Activated CD4-positive, alpha-beta memory T cell treated with anti-CD3 and anti-CD28 coated beads for 36 hours (primary cell): ENCODE results near the gene DOCK8. TPM values are rescaled to one million over a fixed set of nuclear protein-coding genes. Genes with fewer than 3 reads are reported as not detected.

Experiments used
- CTCF ChIA-PET: fragments of 350-600 bp; sonication (Branson Sonifier 250); formaldehyde crosslinking; loops from one replicate; lab custom pipeline; 2021; ENCODE audit warnings: antibody characterized with exemption, inconsistent platforms; lab: Charles Lee
- POLR2A ChIA-PET: fragments of 350-600 bp; sonication (Branson Sonifier 250); formaldehyde crosslinking; loops from one replicate; lab custom pipeline; 2021; ENCODE audit warnings: antibody characterized with exemption; lab: Charles Lee
- DNase-seq: peaks from one replicate; pipeline ENCODE4 v3.0.0-alpha.2; 2020
- H3K27ac Mint-ChIP-seq: one replicate; pipeline ENCODE4 v1.8.0; 2021; ENCODE audit warnings: mixed read lengths
- H3K27me3 Mint-ChIP-seq: one replicate; pipeline ENCODE4 v1.8.0; 2021; ENCODE audit warnings: mixed read lengths
- H3K36me3 Mint-ChIP-seq: one replicate; pipeline ENCODE4 v1.8.0; 2021; ENCODE audit warnings: mixed read lengths
- H3K4me1 Mint-ChIP-seq: one replicate; pipeline ENCODE4 v1.8.0; 2021; ENCODE audit warnings: low read depth, mixed read lengths
- H3K4me3 Mint-ChIP-seq: one replicate; pipeline ENCODE4 v1.8.0; 2021; ENCODE audit warnings: mild to moderate bottlenecking, mixed read lengths
- H3K9me3 Mint-ChIP-seq: one replicate; pipeline ENCODE4 v1.8.0; 2021; ENCODE audit warnings: mixed read lengths
- intact Hi-C: fragments of 100-400 bp; cut with micrococcal nuclease; formaldehyde crosslinking; loops from one replicate; pipeline ENCODE4 v1.15.1; 2023
- total RNA-seq, 2 experiments: library from RNA; stranded (reverse); gene quantifications; one replicate each; pipeline ENCODE4 v1.2.3, GENCODE V29; 2021

DOCK8 gene
- total RNA-seq, 2 experiments from 2014 or later, result 140 to 141 TPM

- peaks cover 35% of the 10 kb centered on the region for H3K4me1 Mint-ChIP-seq
- CTCF ChIA-PET, result interaction anchor here (0.6 to 2.0 kb wide), 6 partner anchors 9 to 46 kb away, joined by 3 to 8 read pairs (median 6); no protein-coding TSS in a partner anchor
- intact Hi-C loops, result no loop called here
Observed at GRCh38 chr9:503881-504852, 289.5 kb downstream of the DOCK8 start, which contains the start of gene KANK1. KANK1 (plus strand) TSS chr9:504695.

GRCh38 chr9:504921-505740 lies 290.5 kb downstream of the DOCK8 start:
- CTCF ChIA-PET, result interaction anchor here (0.6 to 2.0 kb wide), 6 partner anchors 10 to 45 kb away, joined by 3 to 8 read pairs (median 6); no protein-coding TSS in a partner anchor
- POLR2A ChIA-PET, result interaction anchor here (1.0 to 1.6 kb wide), 2 partner anchors 11 to 35 kb away, joined by 3 to 4 read pairs; no protein-coding TSS in a partner anchor
- DNase-seq, result peak; percentile 22
- peaks cover 7% of the 10 kb centered on the region for H3K27me3 Mint-ChIP-seq
- H3K9me3 Mint-ChIP-seq, result no peaks in the 10 kb centered on the region
- H3K27ac Mint-ChIP-seq, result no peak overlapping the region
- H3K4me3 Mint-ChIP-seq, result peak overlapping the region; percentile 64
- peaks cover 31% of the 10 kb centered on the region for H3K4me1 Mint-ChIP-seq
- intact Hi-C loops, result no loop called here
- H3K36me3 Mint-ChIP-seq, result no peaks in the 10 kb centered on the region

More at GRCh38 chr9:503881-504852, 289.5 kb downstream of the DOCK8 start, which contains the start of gene KANK1:
- H3K27ac Mint-ChIP-seq, result peak within 1 kb of the TSS; percentile 77
- POLR2A ChIA-PET, result interaction anchor here (0.7 to 1.6 kb wide), 3 partner anchors 11 to 57 kb away, joined by 3 to 4 read pairs (median 3); no protein-coding TSS in a partner anchor
- H3K36me3 Mint-ChIP-seq, result no peaks in the 10 kb centered on the region
- H3K27me3 Mint-ChIP-seq, result peaks cover 7% of the 10 kb centered on the region
- DNase-seq, result peak; percentile 82
- no peaks in the 10 kb centered on the region for H3K9me3 Mint-ChIP-seq
- H3K4me3 Mint-ChIP-seq, result peak within 1 kb of the TSS; percentile 79

GRCh38 chr9:505741-506059 lies 291.0 kb downstream of the DOCK8 start:
- H3K4me1 Mint-ChIP-seq, result peaks cover 26% of the 10 kb centered on the region
- no peaks in the 10 kb centered on the region for H3K36me3 Mint-ChIP-seq
- intact Hi-C loops, result no loop called here
- H3K9me3 Mint-ChIP-seq, result no peaks in the 10 kb centered on the region
- ChIA-PET CTCF (no interaction called here), POLR2A (no interaction called here)
- peaks cover 7% of the 10 kb centered on the region for H3K27me3 Mint-ChIP-seq
- H3K4me3 Mint-ChIP-seq, result peak overlapping the region; percentile 64
- DNase-seq, result no peak
- H3K27ac Mint-ChIP-seq, result no peak overlapping the region

GRCh38 chr9:506281-506680 lies 291.6 kb downstream of the DOCK8 start:
- DNase-seq, result no peak
- no peaks in the 10 kb centered on the region for H3K9me3 Mint-ChIP-seq
- ChIA-PET POLR2A (no interaction called here), CTCF (no interaction called here)
- no peak overlapping the region for H3K4me3 Mint-ChIP-seq
- intact Hi-C loops, result no loop called here
- H3K27me3 Mint-ChIP-seq, result peaks cover 7% of the 10 kb centered on the region
- peaks cover 24% of the 10 kb centered on the region for H3K4me1 Mint-ChIP-seq
- no peak overlapping the region for H3K27ac Mint-ChIP-seq
- H3K36me3 Mint-ChIP-seq, result no peaks in the 10 kb centered on the region

GRCh38 chr9:511861-512260 lies 297.2 kb downstream of the DOCK8 start:
- peak overlapping the region; percentile 47 for H3K27ac Mint-ChIP-seq
- DNase-seq, result no peak
- H3K27me3 Mint-ChIP-seq, result no peaks in the 10 kb centered on the region
- intact Hi-C loops, result loop anchor here (10.0 kb wide), 2 partner anchors 243 to 1503 kb away; partner anchors contain the start of gene SMARCA2
- H3K4me1 Mint-ChIP-seq, result peaks cover 39% of the 10 kb centered on the region
- no peak overlapping the region for H3K4me3 Mint-ChIP-seq
- ChIA-PET POLR2A (no interaction called here), CTCF (no interaction called here)
- peaks cover 3% of the 10 kb centered on the region for H3K36me3 Mint-ChIP-seq
- peaks cover 4% of the 10 kb centered on the region for H3K9me3 Mint-ChIP-seq

- Mint-ChIP-seq H3K4me1 (peaks cover 44% of the 10 kb centered on the region), H3K9me3 (peaks cover 4% of the 10 kb centered on the region), H3K27me3 (no peaks in the 10 kb centered on the region), H3K4me3 (no peak overlapping the region), H3K27ac (no peak overlapping the region), H3K36me3 (peaks cover 3% of the 10 kb centered on the region)
- ChIA-PET CTCF (no interaction called here), POLR2A (no interaction called here)
- intact Hi-C loops, result loop anchor here (10.0 kb wide), 2 partner anchors 242 to 1502 kb away; partner anchors contain the start of gene SMARCA2
- DNase-seq, result no peak
Observed at GRCh38 chr9:512555-513272, 298.0 kb downstream of the DOCK8 start.

Other genes starting within 250 kb of the DOCK8 start
- gene WASHC1, start 185.4 kb upstream of the DOCK8 start, total RNA-seq, result 10 to 100 TPM; 20.8 to 22.3 TPM
- gene FOXD4, start 96.4 kb upstream of the DOCK8 start, total RNA-seq, result not detected
- gene ZNG1A, start 35.8 kb upstream of the DOCK8 start, total RNA-seq, result 10 to 100 TPM; 36.8 to 42.1 TPM